Esophagus muscularis mucosa (tissue), 4 donors: Measurements from ENCODE around the gene SLC14A1. TPM values are rescaled to one million over a fixed set of nuclear protein-coding genes. Genes with fewer than 3 reads are reported as not detected.

Experiments
- DNase-seq: peaks from one replicate; pipeline ENCODE4 v3.0.0-alpha.2; 2017; ENCODE audit errors: extremely low spot score
- H3K27ac ChIP-seq, 4 donors: fragments of 200-600 bp; sonication (generic); replicated peaks in 1 of 4; 1 replicate in 3 of 4; 2 replicates in 1 of 4; pipeline ENCODE4 v1.5.1; 2016 to 2019; ENCODE audit warnings: mild to moderate bottlenecking in 1 of 4
- H3K27me3 ChIP-seq, 4 donors: fragments of 200-600 bp; sonication (generic); one replicate each; pipeline versions ENCODE4 v1.5.1 to v1.6.0; 2016 to 2019
- H3K36me3 ChIP-seq, 4 donors: fragments of 200-600 bp; sonication (generic); one replicate each; pipeline ENCODE4 v1.5.1; 2016 to 2019
- H3K4me1 ChIP-seq, 4 donors: fragments of 200-600 bp; sonication (generic); one replicate each; pipeline ENCODE4 v1.5.1; 2016 to 2019
- H3K4me3 ChIP-seq, 4 donors: fragments of 200-600 bp; sonication (generic); 1 replicate in 2 of 4; 2 replicates in 2 of 4; pipeline ENCODE4 v1.5.1; 2016 to 2019; ENCODE audit warnings: mild to moderate bottlenecking in 4 of 4, moderate library complexity in 1 of 4
- H3K9me3 ChIP-seq, 4 donors: fragments of 200-600 bp; sonication (generic); 1 replicate in 3 of 4; 2 replicates in 1 of 4; pipeline ENCODE4 v1.5.1; 2016 to 2019
- EP300 ChIP-seq: sonication (generic); formaldehyde crosslinking; IDR thresholded peaks from one replicate; pipeline ENCODE4 v1.6.1; 2017; ENCODE audit warnings: antibody characterized with exemption
- POLR2A ChIP-seq: fragments of 450-650 bp; IDR thresholded peaks from one replicate; pipeline ENCODE4 v1.6.1; 2017; ENCODE audit warnings: antibody characterized with exemption, moderate library complexity, mild to moderate bottlenecking, low read depth
- POLR2AphosphoS5 ChIP-seq, 2 donors: sonication (generic); formaldehyde crosslinking; IDR thresholded peaks; one replicate each; pipeline ENCODE4 v1.6.1; 2017; ENCODE audit warnings: antibody characterized with exemption in 2 of 2
- WGBS: methylation state at CpG from one replicate; pipeline ENCODE4 v1.1.5; 2018; 5-methylcytosine and 5-hydroxymethylcytosine counted together
- intact Hi-C: fragments of 100-400 bp; cut with DNase I; formaldehyde crosslinking; loops from one replicate; pipeline ENCODE4 v1.15.1; 2023
- small RNA-seq, 3 donors: library from RNA; depleted of rRNA; stranded (forward); fragments of <200 nt; gene quantifications; one replicate each; pipeline ENCODE3, GENCODE V24; 2016
- total RNA-seq, 4 donors: library from RNA; depleted of rRNA; stranded (reverse); fragments of >200 nt; gene quantifications; one replicate each; pipeline versions ENCODE4 v1.1.0 to v1.2.1, GENCODE V29; 2016
- TF ChIP-seq, protein P1 (sequence below), 3 experiments: fragments of 200-600 bp in 2 of 3; fragments of 450-650 bp in 1 of 3; sonication (generic) in 2 of 3; IDR thresholded peaks; one replicate each; pipeline ENCODE4 v1.5.1; 2017 to 2019; ENCODE audit warnings: antibody characterized with exemption in 3 of 3, mild to moderate bottlenecking in 2 of 3, moderate library complexity in 1 of 3

Gene SLC14A1
- total RNA-seq, 4 donors from 2014 or later: 0.42 to 4.8 (median 1.5) TPM

GRCh38 chr18:45793264-45793965, 69.4 kb downstream of the SLC14A1 start:
- H3K27ac ChIP-seq: no peak overlapping the region
- 53% methylated on average over 4 of the region's 4 CpGs for WGBS
- TF ChIP-seq, protein P1, sequence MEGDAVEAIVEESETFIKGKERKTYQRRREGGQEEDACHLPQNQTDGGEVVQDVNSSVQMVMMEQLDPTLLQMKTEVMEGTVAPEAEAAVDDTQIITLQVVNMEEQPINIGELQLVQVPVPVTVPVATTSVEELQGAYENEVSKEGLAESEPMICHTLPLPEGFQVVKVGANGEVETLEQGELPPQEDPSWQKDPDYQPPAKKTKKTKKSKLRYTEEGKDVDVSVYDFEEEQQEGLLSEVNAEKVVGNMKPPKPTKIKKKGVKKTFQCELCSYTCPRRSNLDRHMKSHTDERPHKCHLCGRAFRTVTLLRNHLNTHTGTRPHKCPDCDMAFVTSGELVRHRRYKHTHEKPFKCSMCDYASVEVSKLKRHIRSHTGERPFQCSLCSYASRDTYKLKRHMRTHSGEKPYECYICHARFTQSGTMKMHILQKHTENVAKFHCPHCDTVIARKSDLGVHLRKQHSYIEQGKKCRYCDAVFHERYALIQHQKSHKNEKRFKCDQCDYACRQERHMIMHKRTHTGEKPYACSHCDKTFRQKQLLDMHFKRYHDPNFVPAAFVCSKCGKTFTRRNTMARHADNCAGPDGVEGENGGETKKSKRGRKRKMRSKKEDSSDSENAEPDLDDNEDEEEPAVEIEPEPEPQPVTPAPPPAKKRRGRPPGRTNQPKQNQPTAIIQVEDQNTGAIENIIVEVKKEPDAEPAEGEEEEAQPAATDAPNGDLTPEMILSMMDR (IDR thresholded peaks at IDR 0.05): no peak
- TF ChIP-seq EP300 (no peak), POLR2A (no peak), POLR2AphosphoS5 (IDR thresholded peaks at IDR 0.05) (no peak)
- intact Hi-C loops: no loop called here
- H3K4me1 ChIP-seq: no peaks in the 10 kb centered on the region
- H3K9me3 ChIP-seq: peaks cover 0 to 7% (median 2%) of the 10 kb centered on the region in 4 donors
- no peaks in the 10 kb centered on the region for H3K36me3 ChIP-seq
- no peak for DNase-seq
- no peaks in the 10 kb centered on the region for H3K27me3 ChIP-seq
- H3K4me3 ChIP-seq: no peak overlapping the region

DNA sequence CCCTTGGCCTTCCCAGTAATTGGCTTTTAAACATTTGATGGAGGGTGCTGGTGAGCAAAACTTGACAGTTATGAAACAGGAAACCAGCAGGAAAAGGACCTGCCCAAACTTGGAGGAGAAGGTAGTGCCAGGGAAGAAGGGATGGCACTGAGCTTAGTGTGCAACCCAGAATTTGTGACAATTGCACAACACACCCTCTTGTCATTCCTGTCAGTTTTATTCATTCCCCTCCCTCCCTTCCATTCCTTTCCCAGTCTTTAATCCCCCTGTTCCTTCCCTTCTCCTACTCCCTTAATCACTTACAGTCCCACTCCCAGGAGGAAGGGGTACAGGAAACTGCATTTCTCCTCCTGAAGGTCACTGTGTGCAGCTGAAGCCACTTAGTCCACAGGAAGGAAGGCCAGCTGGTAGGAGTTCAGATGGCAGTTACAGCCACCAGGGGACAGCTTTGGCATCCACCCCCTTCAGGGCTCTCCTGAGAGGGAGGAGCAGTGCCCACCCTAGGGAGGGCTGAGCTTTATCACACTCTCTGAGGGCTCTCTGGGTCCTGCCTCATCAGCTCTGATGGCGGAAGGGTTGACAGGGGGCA, 77.5 kb downstream of the SLC14A1 start:
- 86% methylated on average over 1 of the region's 1 CpG for WGBS

More for the DNA sequence above, 77.5 kb downstream of the SLC14A1 start:
- Histone ChIP-seq H3K4me3 (no peak overlapping the region), H3K9me3 (peaks cover 0 to 17% (median 4%) of the 10 kb centered on the region in 4 donors), H3K36me3 (no peaks in the 10 kb centered on the region), H3K27me3 (peaks cover 0 to 9% (median 0%) of the 10 kb centered on the region in 4 donors), H3K27ac (no peak overlapping the region), H3K4me1 (no peaks in the 10 kb centered on the region)
- no peak for TF ChIP-seq POLR2A
- DNase-seq: no peak
- intact Hi-C loops: no loop called here

Small RNA genes lying within 50 kb of the gene (small RNA-seq; reads per million reads assigned to genes)
- gene AC087685.1: 0 reads per million in 3 donors

Other genes with a start within 250 kb of the SLC14A1 start
- gene SLC14A2, start 108.7 kb upstream of the SLC14A1 start, total RNA-seq: under 1 TPM in 2 of 4 donors, not detected in 2; 0.17 to 0.42 TPM
- gene SIGLEC15, start 101.5 kb downstream of the SLC14A1 start, total RNA-seq: under 1 TPM in 1 of 4 donors, not detected in 3; 0.17 TPM
- 10 to 100 TPM; 20.4 to 34.3 (median 28.2) TPM for gene EPG5, start 243.1 kb downstream of the SLC14A1 start, total RNA-seq